G401 (cell line): ENCODE data around the gene ZNF438. TPM values are rescaled to one million over a fixed set of nuclear protein-coding genes. Genes with fewer than 3 reads are reported as not detected.
"Not testable (repeated sequence)": the region's sequence is repeated elsewhere in the genome, so short reads cannot be mapped to it uniquely, and the experiment has no call there.

Experiments
- DNase-seq: peaks from one replicate; pipeline ENCODE4 v3.0.0-alpha.2; 2015; ENCODE audit warnings: low spot score
- in situ Hi-C: cut with HindIII; loops from 2 replicates; pipeline ENCODE4 v1.10.0; 2016; ENCODE audit warnings: low sequenced_read_pairs, mixed read lengths
- total RNA-seq: library from RNA; depleted of rRNA; stranded (reverse); fragments of >200 nt; shearing (Covaris generic); gene quantifications from 2 replicates; pipeline ENCODE4 v1.2.3, GENCODE V29; 2014

Gene ZNF438
- total RNA-seq, 1 experiment from 2014 or later = 9.6 TPM

DNA sequence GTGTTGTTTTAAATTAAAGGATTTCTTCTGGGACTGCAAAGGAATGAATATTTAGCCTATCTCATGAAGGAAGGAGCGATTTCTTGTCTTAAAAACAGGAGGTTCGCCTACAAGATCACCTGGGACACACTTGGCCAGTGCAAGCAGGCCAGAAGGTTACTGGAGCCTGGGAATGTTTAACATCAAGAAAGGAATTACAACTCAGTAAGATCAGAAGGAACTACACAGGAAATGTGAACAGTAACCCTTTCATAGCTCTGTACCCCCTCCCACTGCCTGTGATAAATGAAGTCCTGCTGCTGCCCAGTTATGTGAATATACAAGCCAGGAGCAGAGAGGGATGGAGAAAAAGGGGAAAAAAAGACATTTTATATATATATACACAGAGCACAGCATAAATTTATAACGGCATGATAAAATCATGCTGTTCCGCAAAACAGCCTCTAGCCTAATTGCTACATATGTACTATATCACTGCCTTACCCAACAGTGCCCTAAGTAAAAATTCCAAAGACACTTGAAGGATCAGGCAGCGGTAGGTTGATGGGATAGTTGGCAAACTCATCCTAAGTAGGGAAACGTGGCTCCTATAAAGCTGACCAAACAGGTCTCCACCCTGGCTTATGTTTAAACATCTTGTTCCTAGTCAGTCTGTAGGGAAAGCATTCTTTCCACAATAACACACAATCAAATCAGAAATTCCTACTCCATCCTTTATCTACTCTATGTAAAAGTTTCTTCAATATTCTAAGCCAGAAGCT, 63.8 kb downstream of the ZNF438 start:
- in situ Hi-C loops = no loop called here
- no peak for DNase-seq

GRCh38 chr10:30963992-30964930, 67.4 kb downstream of the ZNF438 start:
- DNase-seq = no peak
- in situ Hi-C loops = no loop called here

DNA sequence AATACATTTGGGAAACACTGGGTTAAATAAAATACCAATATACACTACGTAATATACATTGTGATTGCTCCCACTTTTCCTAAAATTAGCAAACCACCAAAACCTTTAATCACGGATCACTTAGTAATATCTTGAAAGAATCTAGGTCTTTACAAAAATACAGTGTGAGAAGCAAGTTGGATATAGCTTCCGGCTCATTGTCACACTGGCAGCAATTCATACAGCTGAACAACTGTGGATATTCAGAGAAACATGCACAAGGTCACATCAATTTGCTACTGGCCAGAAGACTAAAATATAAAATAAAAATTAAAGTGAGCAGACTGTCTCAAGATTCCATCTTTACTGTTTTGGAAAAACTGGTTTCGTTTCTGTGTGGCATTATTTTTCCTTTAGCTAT, 69.1 kb downstream of the ZNF438 start:
- DNase-seq = no peak
- in situ Hi-C loops = no loop called here

GRCh38 chr10:30959836-30960210, 71.8 kb downstream of the ZNF438 start:
- in situ Hi-C loops = no loop called here
- no peak for DNase-seq

DNA sequence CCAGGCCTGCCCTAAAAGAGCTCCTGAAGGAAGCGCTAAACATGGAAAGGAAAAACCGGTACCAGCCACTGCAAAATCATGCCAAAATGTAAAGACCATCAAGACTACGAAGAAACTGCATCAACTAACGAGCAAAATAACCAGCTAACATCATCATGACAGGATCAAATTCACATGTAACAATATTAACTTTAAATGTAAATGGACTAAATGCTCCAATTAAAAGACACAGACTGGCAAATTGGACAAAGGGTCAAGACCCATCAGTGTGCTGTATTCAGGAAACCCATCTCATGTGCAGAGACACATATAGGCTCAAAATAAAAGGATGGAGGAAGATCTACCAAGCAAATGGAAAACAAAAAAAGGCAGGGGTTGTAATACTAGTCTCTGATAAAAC, 82.4 kb downstream of the ZNF438 start:
- DNase-seq, in situ Hi-C loops: not testable (repeated sequence)

DNA sequence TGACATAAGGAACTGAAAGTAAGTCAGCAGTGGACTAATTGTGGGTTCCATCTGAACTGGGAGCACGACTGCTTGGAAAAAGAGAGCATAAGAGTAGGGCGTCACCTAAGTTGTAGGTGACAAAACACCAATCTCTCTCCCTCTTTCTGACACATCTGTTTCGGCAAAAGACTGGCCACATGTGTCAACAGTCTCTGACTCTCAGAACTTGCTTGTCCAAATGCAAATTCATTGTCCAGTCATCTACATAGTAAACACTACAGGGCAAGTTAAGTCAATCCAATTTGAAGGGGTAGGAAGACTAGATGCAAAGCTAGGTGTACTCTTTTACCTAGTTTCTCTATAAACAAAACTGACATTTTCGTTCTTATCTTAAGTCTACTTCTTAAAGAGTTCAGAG, 87.7 kb downstream of the ZNF438 start:
- in situ Hi-C loops = no loop called here
- DNase-seq = no peak

GRCh38 chr10:30943451-30943850, 88.2 kb downstream of the ZNF438 start:
- no peak for DNase-seq

GRCh38 chr10:30940256-30940655, 91.4 kb downstream of the ZNF438 start:
- in situ Hi-C loops = no loop called here
- no peak for DNase-seq

More at GRCh38 chr10:30943451-30943850, 88.2 kb downstream of the ZNF438 start:
- in situ Hi-C loops = no loop called here

- in situ Hi-C loops = no loop called here
Measured at GRCh38 chr10:30939643-30940251, 91.9 kb downstream of the ZNF438 start.

GRCh38 chr10:30935078-30935477, 96.6 kb downstream of the ZNF438 start:
- in situ Hi-C loops = no loop called here
- no peak for DNase-seq

More at GRCh38 chr10:30939643-30940251, 91.9 kb downstream of the ZNF438 start:
- DNase-seq = no peak

DNA sequence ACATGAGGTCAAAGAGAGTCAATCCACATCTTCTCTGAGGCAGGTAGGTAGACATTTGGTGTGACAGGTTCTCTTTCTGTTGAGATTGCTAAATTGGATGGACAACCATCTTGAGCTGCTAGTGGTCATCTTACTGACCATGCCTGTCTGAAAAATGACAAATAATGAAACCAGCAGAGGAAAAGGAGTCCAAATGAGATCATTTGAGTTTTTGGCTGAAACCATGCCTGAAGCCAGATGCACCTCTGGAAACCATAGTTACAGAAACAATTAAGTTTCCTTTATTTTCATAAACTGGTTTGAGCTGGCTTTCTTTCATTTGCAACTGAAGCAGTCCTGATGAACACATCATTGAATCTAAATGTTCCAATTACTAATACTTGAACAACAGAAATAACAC, 100.6 kb downstream of the ZNF438 start:
- in situ Hi-C loops = no loop called here
- DNase-seq = no peak

DNA sequence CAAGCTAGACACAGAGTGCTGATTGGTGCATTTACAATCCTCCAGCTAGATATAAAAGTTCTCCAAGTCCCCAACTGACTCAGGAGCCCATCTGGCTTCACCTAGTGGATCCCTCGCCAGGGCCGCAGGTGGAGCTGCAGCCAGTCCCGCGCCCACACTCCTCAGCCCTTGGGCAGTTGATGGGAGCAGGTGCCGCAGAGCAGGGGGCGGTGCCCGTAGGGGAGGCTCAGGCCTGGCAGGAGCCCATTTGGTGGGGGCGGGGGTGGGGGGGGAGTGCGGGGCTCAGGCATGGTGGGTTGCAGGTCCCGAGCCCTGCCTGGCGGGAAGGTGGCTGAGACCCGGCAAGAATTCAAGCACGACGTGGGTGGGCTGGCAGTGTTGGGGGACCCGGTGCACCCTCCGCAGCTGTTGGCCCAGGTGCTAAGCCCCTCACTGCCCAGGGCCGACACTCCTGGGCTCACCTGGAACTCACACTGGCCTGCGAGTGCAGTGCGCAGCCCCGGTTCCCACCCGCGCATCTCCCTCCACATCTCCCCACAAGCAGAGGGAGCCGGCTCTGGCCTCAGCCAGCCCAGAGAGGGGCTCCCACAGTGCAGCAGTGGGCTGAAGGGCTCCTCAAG, 101.7 kb downstream of the ZNF438 start:
- DNase-seq = no peak
- in situ Hi-C loops = no loop called here

- in situ Hi-C loops, DNase-seq: not testable (repeated sequence)
Measured at GRCh38 chr10:30929311-30929729, 102.3 kb downstream of the ZNF438 start.

GRCh38 chr10:30928742-30929141, 102.9 kb downstream of the ZNF438 start:
- DNase-seq = no peak
- in situ Hi-C loops = no loop called here

GRCh38 chr10:30918651-30919050, 113.0 kb downstream of the ZNF438 start:
- no peak for DNase-seq
- in situ Hi-C loops = no loop called here

DNA sequence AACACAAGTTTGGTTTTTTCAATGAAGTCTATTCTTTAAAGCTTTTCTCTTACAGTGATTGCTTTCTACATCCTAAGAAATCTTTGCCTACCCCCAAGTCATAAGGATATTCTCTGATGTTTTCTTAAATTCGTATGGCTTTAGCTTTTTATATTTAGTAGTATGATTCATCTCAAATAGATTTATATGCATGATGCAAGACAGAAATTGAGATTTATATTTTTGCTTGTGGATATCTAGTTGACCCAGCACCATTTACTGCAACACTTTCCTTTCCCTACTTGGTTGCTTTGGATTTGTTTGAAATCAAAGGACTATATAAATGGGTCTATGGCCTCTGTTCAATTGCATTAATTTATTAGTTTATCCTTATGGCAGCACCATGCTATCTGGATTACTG, 113.9 kb downstream of the ZNF438 start:
- in situ Hi-C loops = no loop called here
- no peak for DNase-seq

- no peak for DNase-seq
- in situ Hi-C loops = no loop called here
Measured at GRCh38 chr10:30917067-30917466, 114.6 kb downstream of the ZNF438 start.

DNA sequence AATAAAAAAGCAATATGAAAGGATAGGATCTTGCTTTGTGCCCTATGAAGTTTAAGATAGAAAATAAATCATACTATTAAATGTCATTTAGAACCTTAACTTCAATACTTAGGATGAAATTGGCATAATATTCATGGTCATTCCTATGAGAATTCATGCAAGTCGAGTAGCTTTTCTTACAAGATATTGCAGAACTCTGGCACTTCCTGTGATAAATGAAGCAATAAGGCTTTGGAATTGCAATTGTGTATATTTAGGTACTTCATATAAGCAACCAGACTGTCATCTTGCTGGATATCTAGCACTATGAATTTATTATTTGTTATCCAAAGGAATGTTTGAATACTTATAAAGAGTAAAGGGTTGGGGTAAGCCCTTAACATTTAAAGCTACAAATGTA, 116.5 kb downstream of the ZNF438 start:
- in situ Hi-C loops = no loop called here
- DNase-seq = no peak

DNA sequence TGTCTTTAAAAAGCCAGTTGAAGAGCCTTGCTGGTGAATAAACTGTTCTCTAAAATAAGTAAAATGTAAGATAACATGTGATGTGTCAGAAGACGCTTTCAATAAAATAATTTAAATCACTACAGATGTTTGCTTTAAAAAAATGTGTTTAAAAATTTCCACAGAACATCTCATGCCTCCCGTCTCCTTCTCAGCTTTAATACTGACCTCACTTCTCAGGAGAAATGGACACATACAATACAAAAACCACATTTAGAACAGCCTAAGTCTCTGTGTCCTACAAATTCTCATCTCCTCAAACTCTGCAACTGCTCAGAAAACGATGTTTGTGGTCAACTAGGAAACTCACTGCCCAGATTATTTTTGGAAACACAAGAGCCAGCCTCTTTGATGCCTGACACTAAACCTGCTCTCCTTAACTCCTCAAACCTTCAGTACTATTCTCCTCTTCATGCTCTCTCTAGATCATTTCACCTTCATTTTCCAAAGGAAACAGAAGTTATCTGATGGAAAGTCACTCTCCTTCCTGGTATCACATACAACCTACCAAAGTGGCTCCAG, 120.3 kb downstream of the ZNF438 start:
- DNase-seq = no peak
- in situ Hi-C loops = no loop called here
